Spleen (tissue), 11 donors: ENCODE data around the gene P4HA3. TPM values are rescaled to one million over a fixed set of nuclear protein-coding genes. Genes with fewer than 3 reads are reported as not detected.

ENCODE experiments used
- DNase-seq: peaks from one replicate; pipeline ENCODE4 v3.0.0-alpha.2; 2020
- H3K27ac ChIP-seq, 8 donors: fragments of 200-600 bp; sonication (generic) in 7 of 8; 1 replicate in 4 of 8; 2 replicates in 4 of 8; pipeline versions ENCODE4 v1.5.0 to v1.8.0; 2016 to 2021; ENCODE audit warnings: inconsistent platforms in 4 of 8, mild to moderate bottlenecking in 4 of 8, moderate library complexity in 1 of 8
- H3K27me3 ChIP-seq, 7 donors: fragments of 200-600 bp; sonication (generic) in 6 of 7; replicated peaks in 1 of 7; 1 replicate in 4 of 7; 2 replicates in 3 of 7; pipeline versions ENCODE4 v1.5.0 to v1.8.0; 2016 to 2021; ENCODE audit warnings: inconsistent platforms in 3 of 7, mild to moderate bottlenecking in 1 of 7
- H3K36me3 ChIP-seq, 6 donors: fragments of 200-600 bp; sonication (generic) in 5 of 6; 1 replicate in 4 of 6; 2 replicates in 2 of 6; pipeline versions ENCODE4 v1.5.0 to v1.8.0; 2016 to 2021; ENCODE audit warnings: inconsistent platforms in 2 of 6
- H3K4me1 ChIP-seq, 6 donors: fragments of 200-600 bp; sonication (generic) in 5 of 6; 1 replicate in 3 of 6; 2 replicates in 3 of 6; pipeline versions ENCODE4 v1.5.0 to v1.8.0; 2016 to 2021; ENCODE audit warnings: inconsistent platforms in 3 of 6
- H3K4me3 ChIP-seq, 8 donors: fragments of 200-600 bp; sonication (generic) in 7 of 8; 1 replicate in 4 of 8; 2 replicates in 4 of 8; pipeline versions ENCODE4 v1.5.0 to v1.8.0; 2016 to 2021; ENCODE audit warnings: inconsistent platforms in 4 of 8, mild to moderate bottlenecking in 4 of 8, moderate library complexity in 2 of 8
- H3K9me3 ChIP-seq, 8 donors: fragments of 200-600 bp; sonication (generic) in 7 of 8; 1 replicate in 4 of 8; 2 replicates in 4 of 8; pipeline versions ENCODE4 v1.5.0 to v1.8.0; 2016 to 2021; ENCODE audit warnings: inconsistent platforms in 4 of 8
- POLR2A ChIP-seq, 3 donors: fragments of 450-650 bp; IDR thresholded peaks; one replicate each; pipeline ENCODE4 v1.5.1; 2017; ENCODE audit warnings: antibody characterized with exemption in 3 of 3, mild to moderate bottlenecking in 1 of 3
- POLR2AphosphoS5 ChIP-seq, 3 donors: sonication (generic); formaldehyde crosslinking; IDR thresholded peaks; one replicate each; pipeline ENCODE4 v1.5.1; 2017; ENCODE audit warnings: antibody characterized with exemption in 3 of 3
- WGBS, 5 donors: extraction: QIAGEN DNeasy Blood & Tissue Kit in 3 of 5; methylation state at CpG; one replicate each; pipeline versions ENCODE4 v1.1.5 to v1.1.7; 2013 to 2018; 5-methylcytosine and 5-hydroxymethylcytosine counted together
- intact Hi-C: fragments of 100-400 bp; cut with DNase I; formaldehyde crosslinking; loops from one replicate; pipeline ENCODE4 v1.15.0; 2023; ENCODE audit warnings: low total_unique reads
- polyA plus RNA-seq, 3 donors: library from polyadenylated mRNA; stranded (reverse); fragments of 200-250 nt; gene quantifications; one replicate each; pipeline ENCODE4 v1.2.1, GENCODE V29; 2013
- total RNA-seq, 7 donors: library from RNA; depleted of rRNA in 3 of 7; stranded (reverse); fragments of >200 nt in 3 of 7; fragmentation: NEBNext Ultra II Directional in 4 of 7; extraction: Animal tissue kit (Norgen Biotek cat#: 25700) in 4 of 7; gene quantifications; one replicate each; pipeline versions ENCODE4 v1.1.0 to v1.2.1, GENCODE V29; 2016 to 2021
- TF ChIP-seq, protein P1 (sequence below), 11 experiments: fragments of 200-600 bp in 7 of 11; fragments of 450-650 bp in 4 of 11; sonication (generic) in 4 of 11; IDR thresholded peaks in 8 of 11; conservative IDR thresholded peaks in 3 of 11; 1 replicate in 7 of 11; 2 replicates in 4 of 11; pipeline versions ENCODE4 v1.4.0 to v1.8.0; 2016 to 2021; ENCODE audit warnings: antibody characterized with exemption in 11 of 11, inconsistent platforms in 4 of 11, mild to moderate bottlenecking in 1 of 11
- donor health status: healthy with polysubstance abuse.
- donor health status: DM: no; HTN: no; CAD: no; lungs with moderate emphysema.
- donor health status: DM: no; HTN: no; CAD: no.
- donor health status: Bipolar disorder and iron deficiency.
- donor health status: healthy.
- donor health status: DM: no; HTN: no; CAD: no.
- donor health status: DM: yes; HTN: yes; CAD: no.

P4HA3 gene
- total and polyA plus RNA-seq, 10 donors: 0.39 to 0.44 TPM; not detected in 8

DNA sequence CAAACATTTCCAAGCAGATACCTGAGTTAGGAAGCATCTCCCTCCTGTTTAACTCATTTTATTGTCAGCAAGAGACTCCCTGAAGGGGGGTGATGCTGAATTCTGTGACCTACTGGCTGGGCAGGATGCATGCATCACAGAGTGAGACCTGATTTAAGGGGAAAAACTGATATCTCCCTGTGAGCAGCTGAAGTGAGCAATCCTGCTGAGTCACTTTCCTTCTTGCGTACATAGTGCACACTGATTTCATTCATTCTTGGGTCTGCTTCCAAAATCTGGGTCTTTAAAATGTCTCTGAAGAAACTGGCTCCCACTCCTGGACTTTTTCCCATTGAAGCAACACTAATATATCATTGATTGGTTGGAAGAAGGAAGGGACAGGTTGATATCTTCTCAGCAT, 23.3 kb downstream of the P4HA3 start:
- no peaks in the 10 kb centered on the region for H3K27me3 ChIP-seq
- 39 to 61% (median 52%) methylated on average over 1 of the region's 1 CpG for WGBS, 5 donors
- no peaks in the 10 kb centered on the region for H3K9me3 ChIP-seq
- H3K27ac ChIP-seq: no peak overlapping the region
- H3K4me3 ChIP-seq: no peak overlapping the region
- H3K4me1 ChIP-seq: no peaks in the 10 kb centered on the region
- TF ChIP-seq, protein P1, sequence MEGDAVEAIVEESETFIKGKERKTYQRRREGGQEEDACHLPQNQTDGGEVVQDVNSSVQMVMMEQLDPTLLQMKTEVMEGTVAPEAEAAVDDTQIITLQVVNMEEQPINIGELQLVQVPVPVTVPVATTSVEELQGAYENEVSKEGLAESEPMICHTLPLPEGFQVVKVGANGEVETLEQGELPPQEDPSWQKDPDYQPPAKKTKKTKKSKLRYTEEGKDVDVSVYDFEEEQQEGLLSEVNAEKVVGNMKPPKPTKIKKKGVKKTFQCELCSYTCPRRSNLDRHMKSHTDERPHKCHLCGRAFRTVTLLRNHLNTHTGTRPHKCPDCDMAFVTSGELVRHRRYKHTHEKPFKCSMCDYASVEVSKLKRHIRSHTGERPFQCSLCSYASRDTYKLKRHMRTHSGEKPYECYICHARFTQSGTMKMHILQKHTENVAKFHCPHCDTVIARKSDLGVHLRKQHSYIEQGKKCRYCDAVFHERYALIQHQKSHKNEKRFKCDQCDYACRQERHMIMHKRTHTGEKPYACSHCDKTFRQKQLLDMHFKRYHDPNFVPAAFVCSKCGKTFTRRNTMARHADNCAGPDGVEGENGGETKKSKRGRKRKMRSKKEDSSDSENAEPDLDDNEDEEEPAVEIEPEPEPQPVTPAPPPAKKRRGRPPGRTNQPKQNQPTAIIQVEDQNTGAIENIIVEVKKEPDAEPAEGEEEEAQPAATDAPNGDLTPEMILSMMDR (IDR thresholded peaks at IDR 0.05 in 8 of 11, conservative IDR thresholded peaks at IDR 0.05 in 3 of 11): no peak
- TF ChIP-seq POLR2AphosphoS5 (IDR thresholded peaks at IDR 0.05) (no peak), POLR2A (IDR thresholded peaks at IDR 0.05) (no peak)
- DNase-seq: no peak
- H3K36me3 ChIP-seq: no peaks in the 10 kb centered on the region
- intact Hi-C loops: no loop called here

DNA sequence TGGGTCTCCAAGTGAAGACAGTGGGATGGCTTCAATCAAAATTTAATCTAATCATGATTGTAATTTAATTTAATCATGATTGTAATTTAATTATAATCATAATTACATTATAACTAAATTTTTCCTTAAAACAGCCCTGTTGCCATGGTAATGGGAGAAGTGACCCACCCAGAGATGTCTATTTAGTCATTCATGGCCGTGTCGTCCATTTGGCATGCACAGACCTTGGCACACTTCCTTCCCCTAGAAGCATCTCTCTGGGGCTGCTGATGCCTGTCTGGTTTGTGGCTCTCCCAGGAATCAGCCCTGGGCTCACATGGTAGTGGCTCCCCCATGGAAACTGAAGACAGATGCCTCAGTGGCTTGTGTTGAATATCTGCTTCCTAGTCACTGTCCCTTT, 27.0 kb downstream of the P4HA3 start:
- 58 to 68% (median 67%) methylated on average over 2 of the region's 2 CpGs for WGBS, 5 donors
- H3K4me1 ChIP-seq: no peaks in the 10 kb centered on the region
- no peaks in the 10 kb centered on the region for H3K9me3 ChIP-seq
- DNase-seq: no peak
- no peak overlapping the region for H3K4me3 ChIP-seq
- no peaks in the 10 kb centered on the region for H3K36me3 ChIP-seq
- TF ChIP-seq POLR2AphosphoS5 (IDR thresholded peaks at IDR 0.05) (no peak), POLR2A (IDR thresholded peaks at IDR 0.05) (no peak)
- TF ChIP-seq, protein P1 (IDR thresholded peaks at IDR 0.05 in 8 of 11, conservative IDR thresholded peaks at IDR 0.05 in 3 of 11): no peak
- no peaks in the 10 kb centered on the region for H3K27me3 ChIP-seq
- no peak overlapping the region for H3K27ac ChIP-seq
- intact Hi-C loops: no loop called here

DNA sequence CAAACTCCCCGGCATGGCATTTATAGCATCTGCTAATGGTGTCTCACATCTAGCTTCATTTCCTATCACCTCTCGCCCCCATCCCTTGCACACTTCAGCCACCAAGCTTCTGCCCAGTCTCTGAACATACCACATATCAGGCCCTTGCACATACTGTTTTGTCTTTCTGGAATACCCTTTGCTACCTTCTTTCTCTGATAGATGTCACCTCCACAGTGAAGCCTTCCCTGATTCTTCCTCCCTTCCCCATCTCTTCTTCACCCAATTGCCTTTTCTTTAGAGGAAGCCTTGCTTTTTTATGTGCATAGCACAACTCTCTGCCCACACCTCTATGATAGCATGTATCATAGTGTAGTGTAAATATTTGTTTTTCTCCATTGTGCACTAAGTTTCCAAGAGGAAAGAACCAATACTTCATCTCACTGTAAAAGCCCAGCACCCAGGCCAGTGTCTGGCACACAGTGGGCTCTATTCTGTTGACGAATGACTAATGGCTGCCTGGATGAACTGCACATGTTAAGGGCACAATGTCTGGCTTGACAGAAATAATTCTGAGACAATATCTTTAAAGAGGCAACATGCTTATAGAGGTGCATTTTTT, 27.8 kb downstream of the P4HA3 start:
- Histone ChIP-seq H3K27me3 (no peaks in the 10 kb centered on the region), H3K4me3 (no peak overlapping the region), H3K9me3 (no peaks in the 10 kb centered on the region), H3K36me3 (no peaks in the 10 kb centered on the region), H3K4me1 (no peaks in the 10 kb centered on the region), H3K27ac (no peak overlapping the region)
- TF ChIP-seq, protein P1 (IDR thresholded peaks at IDR 0.05 in 8 of 11, conservative IDR thresholded peaks at IDR 0.05 in 3 of 11): no peak
- TF ChIP-seq POLR2AphosphoS5 (IDR thresholded peaks at IDR 0.05) (no peak), POLR2A (IDR thresholded peaks at IDR 0.05) (no peak)
- 82 to 96% (median 90%) methylated on average over 3 of the region's 3 CpGs for WGBS, 5 donors
- no peak for DNase-seq
- intact Hi-C loops: no loop called here

DNA sequence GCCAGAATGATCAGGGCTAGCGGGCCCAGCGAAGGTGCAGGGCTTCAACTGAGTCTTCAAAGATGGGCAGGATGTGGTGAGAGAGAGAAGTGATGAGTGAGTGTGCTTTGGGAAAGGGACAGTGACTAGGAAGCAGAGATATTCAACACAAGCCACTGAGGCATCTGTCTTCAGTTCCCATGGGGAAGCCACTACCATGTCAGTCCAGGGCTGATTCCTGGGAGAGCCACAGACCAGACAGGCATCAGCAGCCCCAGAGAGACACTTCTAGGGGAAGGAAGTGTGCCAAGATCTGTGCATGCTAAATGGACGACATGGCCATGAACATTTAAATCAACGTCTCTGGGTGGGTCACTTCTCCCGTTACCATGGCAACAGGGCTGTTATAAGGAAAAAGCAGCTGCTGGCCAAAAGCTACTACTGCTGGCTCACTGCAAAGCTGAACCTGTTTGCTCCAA, 28.5 kb downstream of the P4HA3 start:
- intact Hi-C loops: no loop called here
- Histone ChIP-seq H3K9me3 (no peaks in the 10 kb centered on the region), H3K4me1 (no peaks in the 10 kb centered on the region), H3K36me3 (no peaks in the 10 kb centered on the region), H3K4me3 (no peak overlapping the region), H3K27me3 (no peaks in the 10 kb centered on the region), H3K27ac (no peak overlapping the region)
- DNase-seq: no peak
- WGBS, 5 donors: 55 to 67% (median 62%) methylated on average over 5 of the region's 5 CpGs
- TF ChIP-seq POLR2A (IDR thresholded peaks at IDR 0.05): no peak
- TF ChIP-seq, protein P1 (IDR thresholded peaks at IDR 0.05 in 8 of 11, conservative IDR thresholded peaks at IDR 0.05 in 3 of 11): no peak
- TF ChIP-seq POLR2AphosphoS5 (IDR thresholded peaks at IDR 0.05): no peak
